ENCODE results near the gene DYRK3.

DNA sequence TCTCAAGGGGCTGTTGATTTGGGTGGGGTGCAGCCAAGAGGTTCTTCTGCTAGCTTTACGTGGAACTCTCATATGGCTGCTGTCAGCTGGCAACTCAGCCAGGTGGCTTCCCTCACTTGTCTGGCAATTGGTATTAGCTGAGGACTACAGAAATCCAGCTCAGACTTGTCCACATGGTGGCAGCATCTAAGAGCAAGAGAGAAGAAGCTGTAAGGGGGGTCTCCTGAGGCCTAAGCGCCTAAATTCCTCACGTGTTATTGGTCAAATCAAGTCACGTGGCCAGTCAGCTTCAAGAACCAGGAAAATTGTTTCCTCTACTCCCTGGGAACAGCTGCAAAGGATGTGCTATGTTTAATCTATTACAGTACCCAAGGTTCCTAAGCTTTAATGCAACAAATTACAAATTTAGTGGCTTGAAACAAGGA, 4.2 kb upstream of the DYRK3 start:
- TF ChIP-seq CTCF (IDR thresholded peaks at IDR 0.05 in 2 of 3, conservative IDR thresholded peaks at IDR 0.05 in 1 of 3; ENCODE audit: borderline replicate concordance in 1 of 3, insufficient read depth in 1 of 3, low read depth in 2 of 3, low read length in 2 of 3) (peak; percentile 53 to 70 (median 63)), POLR2AphosphoS5 (IDR thresholded peaks at IDR 0.05; ENCODE audit: low read depth, low read length) (no peak), ZNF274 (IDR thresholded peaks at IDR 0.05; ENCODE audit: low read depth, low read length) (no peak), CEBPB (IDR thresholded peaks at IDR 0.05; ENCODE audit: low read depth) (no peak), ZBTB33 (IDR thresholded peaks at IDR 0.05; ENCODE audit: extremely low read depth, insufficient replicate concordance, low read length) (no peak), YY1 (IDR thresholded peaks at IDR 0.05; ENCODE audit: extremely low read depth, insufficient replicate concordance, low read depth, low read length) (no peak), POLR2A (IDR thresholded peaks at IDR 0.05; ENCODE audit: borderline replicate concordance, extremely low read depth, insufficient read depth, insufficient read length) (no peak), EGR1 (IDR thresholded peaks at IDR 0.05; ENCODE audit: low read depth) (no peak), EZH2 (IDR thresholded peaks at IDR 0.05) (no peak), EZH2phosphoT487 (IDR thresholded peaks at IDR 0.05; ENCODE audit: borderline replicate concordance) (no peak), TCF7L2 (IDR thresholded peaks at IDR 0.05; ENCODE audit: borderline replicate concordance, extremely low read depth, insufficient read depth, insufficient read length) (no peak)
- TF ChIP-seq, protein P1, sequence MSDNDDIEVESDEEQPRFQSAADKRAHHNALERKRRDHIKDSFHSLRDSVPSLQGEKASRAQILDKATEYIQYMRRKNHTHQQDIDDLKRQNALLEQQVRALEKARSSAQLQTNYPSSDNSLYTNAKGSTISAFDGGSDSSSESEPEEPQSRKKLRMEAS (IDR thresholded peaks at IDR 0.05), result 0 out of 2 replicates have a peak, but pooled peaks have one; percentile 34

Data from HCT116 (cell line).